GM18870 (cell line): ENCODE data around the gene NME8.
A peak's percentile ranks its signal among the peaks of the same experiment; 100 is the strongest.

Source experiments
- ATAC-seq: cut with Tn5 transposase; IDR thresholded peaks from one replicate; pipeline ENCODE4 v1.9.1; 2021; ENCODE audit warnings: moderate library complexity; ENCODE audit not compliant: unreplicated experiment

Gene NME8

DNA sequence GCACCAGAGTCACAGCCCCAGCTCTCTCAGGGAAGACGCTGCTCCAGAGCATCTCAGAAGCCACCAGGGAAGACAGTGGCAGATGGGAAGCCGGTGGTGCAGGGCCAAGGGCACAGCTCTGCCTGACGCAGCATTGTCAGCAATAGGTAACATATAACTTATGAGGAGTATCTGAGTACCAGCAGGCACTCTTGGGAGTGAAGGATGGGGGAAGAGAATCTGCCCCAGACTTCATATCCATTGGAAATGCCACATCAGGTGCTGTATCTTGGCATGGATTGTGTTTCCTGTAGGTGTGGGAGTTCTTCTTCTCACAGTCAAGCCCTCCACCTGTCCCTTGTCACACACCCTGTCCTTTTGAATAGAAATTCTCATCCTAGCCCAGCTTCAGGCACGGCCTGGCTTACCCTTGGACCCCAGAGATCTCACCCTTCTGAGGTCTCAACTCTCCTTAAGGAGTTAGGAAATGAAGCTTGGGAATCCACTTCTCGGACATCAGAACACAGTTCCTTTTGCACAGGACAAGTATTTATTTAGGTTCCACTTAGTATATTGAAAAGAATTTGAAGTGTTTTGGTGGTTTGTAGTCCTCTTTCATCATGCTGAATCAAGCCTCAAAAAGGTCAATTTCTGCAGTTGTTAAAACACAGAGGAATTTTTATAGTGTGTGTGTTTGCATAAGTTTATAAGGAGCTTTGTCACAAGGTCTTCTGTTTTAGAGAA, 82.0 kb downstream of the NME8 start:
- no peak for ATAC-seq

GRCh38 chr7:37932543-37932942, 84.1 kb downstream of the NME8 start:
- ATAC-seq = no peak

GRCh38 chr7:37933018-37933566, 84.7 kb downstream of the NME8 start:
- ATAC-seq = no peak

DNA sequence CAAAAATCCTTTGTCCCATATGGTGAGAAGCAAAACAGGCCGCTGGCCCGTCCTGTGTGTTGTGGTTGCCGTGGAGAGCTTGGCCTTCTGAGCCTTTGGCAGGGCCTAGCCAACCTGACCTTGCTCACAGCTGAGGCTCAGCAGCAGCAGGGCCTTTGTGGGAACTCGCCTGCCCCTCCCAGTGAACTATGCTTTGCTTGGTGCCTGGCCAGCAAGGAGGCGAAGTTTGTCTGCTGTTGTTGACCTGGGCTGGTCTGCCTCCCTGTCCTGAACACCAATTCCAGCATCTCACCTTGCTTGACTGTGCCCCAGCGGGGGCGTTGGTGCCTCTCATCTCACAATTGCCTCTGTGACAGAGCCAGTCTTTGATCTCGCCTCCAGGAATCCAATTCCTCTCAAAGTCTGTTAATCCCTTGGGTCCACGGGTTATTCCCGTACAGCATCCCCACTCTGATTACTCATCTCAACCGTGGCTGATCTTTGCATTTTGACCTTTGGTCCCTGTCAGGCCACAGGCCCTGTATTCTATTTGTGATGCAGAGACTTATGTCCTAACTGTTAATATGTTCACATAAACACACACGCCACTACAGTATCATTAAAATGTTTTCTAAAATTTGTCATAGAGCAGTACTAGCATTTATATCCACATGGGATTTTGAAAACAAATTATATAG, 94.7 kb downstream of the NME8 start:
- peak; percentile 40 for ATAC-seq

- peak; percentile 45 for ATAC-seq
Measured at GRCh38 chr7:37943905-37944736, 95.7 kb downstream of the NME8 start.

GRCh38 chr7:37944737-37945054, 96.3 kb downstream of the NME8 start:
- no peak for ATAC-seq

GRCh38 chr7:37945336-37945735, 96.9 kb downstream of the NME8 start:
- ATAC-seq = no peak

DNA sequence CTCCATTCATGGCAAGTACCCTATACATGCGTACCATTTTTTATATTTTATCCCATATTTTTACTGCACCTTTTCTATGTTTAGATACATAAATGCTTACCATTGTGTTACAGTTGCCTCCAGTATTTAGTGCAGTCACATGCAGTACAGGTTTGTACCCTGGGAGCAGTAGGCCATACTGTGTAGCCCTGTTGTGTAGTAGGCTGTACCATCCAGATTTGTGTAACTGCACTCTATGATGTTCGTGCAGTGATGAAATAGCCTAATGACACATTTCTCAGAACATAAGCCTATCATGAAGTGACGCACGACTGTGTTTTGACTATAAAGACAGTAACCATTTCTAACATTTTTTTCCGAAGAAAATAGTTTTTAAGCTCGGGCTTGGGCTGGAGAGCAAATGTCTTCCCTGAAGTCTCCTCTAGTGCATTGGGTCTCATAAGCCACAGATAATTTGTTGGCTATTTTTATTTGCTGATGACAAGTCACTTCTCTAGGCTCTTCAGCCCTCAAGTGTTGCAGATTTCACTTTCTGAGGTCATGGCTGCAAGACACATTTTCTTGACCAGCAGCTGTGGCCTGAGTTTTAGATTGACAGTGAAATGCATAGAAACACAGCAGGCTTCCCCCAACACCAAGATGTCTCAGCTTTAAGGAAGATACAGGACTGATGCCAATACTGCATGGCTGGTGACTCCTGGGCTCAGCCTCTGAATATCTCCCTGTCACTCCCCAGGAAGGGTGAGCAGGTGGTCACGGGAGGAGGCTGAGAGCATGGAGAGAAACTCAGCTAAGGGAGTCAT, 98.9 kb downstream of the NME8 start:
- ATAC-seq = no peak

DNA sequence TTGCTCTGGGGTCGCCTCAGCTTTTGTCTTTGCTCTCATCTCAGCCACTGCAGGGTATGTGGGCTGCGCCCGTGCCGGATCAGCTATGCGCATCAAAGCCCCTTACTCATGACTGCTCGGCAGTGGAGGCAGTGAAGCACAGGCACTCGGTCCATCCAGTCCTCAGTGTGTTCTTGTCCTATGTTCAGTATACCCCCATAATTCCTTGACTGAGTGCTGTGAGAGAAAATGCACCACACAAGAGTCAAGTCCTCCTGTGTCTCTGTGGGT, 99.5 kb downstream of the NME8 start:
- ATAC-seq = no peak
